Measurements from ENCODE around the gene ARV1. TPM values are rescaled to one million over a fixed set of nuclear protein-coding genes. Genes with fewer than 3 reads are reported as not detected.

ARV1 gene
- total RNA-seq, 1 experiment from 2014 or later: 17.1 TPM

GRCh38 chr1:230987448-230987847 lies 8.6 kb downstream of the ARV1 start:
- Mint-ChIP-seq H3K36me3 (ENCODE audit: insufficient read depth, unreplicated experiment) (peaks cover 6% of the 10 kb centered on the region), H3K27ac (ENCODE audit: unreplicated experiment) (no peak overlapping the region), H3K4me1 (ENCODE audit: low read depth, unreplicated experiment) (no peaks in the 10 kb centered on the region), H3K9me3 (ENCODE audit: low read depth, unreplicated experiment) (no peaks in the 10 kb centered on the region), H3K27me3 (ENCODE audit: unreplicated experiment) (no peaks in the 10 kb centered on the region), H3K4me3 (ENCODE audit: low read depth, unreplicated experiment) (no peak overlapping the region)
- CTCF ChIA-PET: no interaction called here
- intact Hi-C loops (cut with micrococcal nuclease; ENCODE audit: unreplicated experiment): no loop called here
- no TSS peak for BruUV-seq (replicated peaks)
- no peak for DNase-seq
- TF ChIP-seq CTCF (IDR thresholded peaks at IDR 0.05; ENCODE audit: unreplicated experiment): no peak

- Mint-ChIP-seq H3K27ac (ENCODE audit: unreplicated experiment) (no peak overlapping the region), H3K36me3 (ENCODE audit: insufficient read depth, unreplicated experiment) (peaks cover 6% of the 10 kb centered on the region), H3K27me3 (ENCODE audit: unreplicated experiment) (no peaks in the 10 kb centered on the region), H3K4me3 (ENCODE audit: low read depth, unreplicated experiment) (no peak overlapping the region), H3K4me1 (ENCODE audit: low read depth, unreplicated experiment) (no peaks in the 10 kb centered on the region), H3K9me3 (ENCODE audit: low read depth, unreplicated experiment) (no peaks in the 10 kb centered on the region)
- intact Hi-C loops (cut with micrococcal nuclease; ENCODE audit: unreplicated experiment): no loop called here
- BruUV-seq (replicated peaks): no TSS peak
- DNase-seq: no peak
- CTCF ChIA-PET: interaction anchor here (0.6 kb wide), 1 partner anchor 1231 kb away, joined by 4 read pairs; no protein-coding TSS in a partner anchor
- TF ChIP-seq CTCF (IDR thresholded peaks at IDR 0.05; ENCODE audit: unreplicated experiment): no peak
These were observed 13.3 kb downstream of the ARV1 start for GRCh38 chr1:230992100-230992774.

GRCh38 chr1:230994860-230995259 lies 16.0 kb downstream of the ARV1 start:
- no peak overlapping the region for H3K4me3 Mint-ChIP-seq (ENCODE audit: low read depth, unreplicated experiment)
- H3K9me3 Mint-ChIP-seq (ENCODE audit: low read depth, unreplicated experiment): no peaks in the 10 kb centered on the region
- peaks cover 20% of the 10 kb centered on the region for H3K36me3 Mint-ChIP-seq (ENCODE audit: insufficient read depth, unreplicated experiment)
- no peaks in the 10 kb centered on the region for H3K4me1 Mint-ChIP-seq (ENCODE audit: low read depth, unreplicated experiment)
- DNase-seq: no peak
- no peaks in the 10 kb centered on the region for H3K27me3 Mint-ChIP-seq (ENCODE audit: unreplicated experiment)
- CTCF ChIA-PET: interaction anchor here (0.7 kb wide), 1 partner anchor 101 kb away, joined by 4 read pairs; no protein-coding TSS in a partner anchor
- intact Hi-C loops (cut with micrococcal nuclease; ENCODE audit: unreplicated experiment): no loop called here
- TF ChIP-seq CTCF (IDR thresholded peaks at IDR 0.05; ENCODE audit: unreplicated experiment): no peak
- no peak overlapping the region for H3K27ac Mint-ChIP-seq (ENCODE audit: unreplicated experiment)
- BruUV-seq (replicated peaks): no TSS peak

- H3K27me3 Mint-ChIP-seq (ENCODE audit: unreplicated experiment): no peaks in the 10 kb centered on the region
- H3K36me3 Mint-ChIP-seq (ENCODE audit: insufficient read depth, unreplicated experiment): peaks cover 14% of the 10 kb centered on the region
- CTCF ChIA-PET: no interaction called here
- H3K9me3 Mint-ChIP-seq (ENCODE audit: low read depth, unreplicated experiment): peaks cover 10% of the 10 kb centered on the region
- no peak for TF ChIP-seq CTCF (IDR thresholded peaks at IDR 0.05; ENCODE audit: unreplicated experiment)
- DNase-seq: no peak
- BruUV-seq (replicated peaks): no TSS peak
- H3K4me1 Mint-ChIP-seq (ENCODE audit: low read depth, unreplicated experiment): no peaks in the 10 kb centered on the region
- H3K27ac Mint-ChIP-seq (ENCODE audit: unreplicated experiment): no peak overlapping the region
- H3K4me3 Mint-ChIP-seq (ENCODE audit: low read depth, unreplicated experiment): no peak overlapping the region
- intact Hi-C loops (cut with micrococcal nuclease; ENCODE audit: unreplicated experiment): no loop called here
These were observed 21.3 kb downstream of the ARV1 start for GRCh38 chr1:231000201-231000600.

All from Calu3 (cell line).